Fibroblast of lung (primary cell): ENCODE data around the gene MAPK8IP3. TPM values are rescaled to one million over a fixed set of nuclear protein-coding genes. Genes with fewer than 3 reads are reported as not detected.
A peak's percentile ranks its signal among the peaks of the same experiment; 100 is the strongest.

Source experiments
- DNase-seq, 2 donors: peaks; one replicate each; pipeline versions ENCODE4 v3.0.0 to v3.0.0-alpha.2; 2010; ENCODE audit warnings: low read depth in 2 of 2
- H2AFZ ChIP-seq: 2 replicates; pipeline ENCODE4 v1.5.1; 2012; ENCODE audit warnings: low read length, control low read depth, inconsistent platforms
- H3K27ac ChIP-seq: 2 replicates; pipeline ENCODE4 v1.5.1; 2011; ENCODE audit warnings: low read length, control low read depth; ENCODE audit not compliant: insufficient read depth
- H3K27me3 ChIP-seq: 2 replicates; pipeline ENCODE4 v1.5.1; 2011; ENCODE audit warnings: mild to moderate bottlenecking, low read length; ENCODE audit not compliant: control insufficient read depth, insufficient read depth
- H3K36me3 ChIP-seq: 2 replicates; pipeline ENCODE4 v1.5.1; 2011; ENCODE audit warnings: low read length; ENCODE audit not compliant: control insufficient read depth, insufficient read depth
- H3K4me1 ChIP-seq: 2 replicates; pipeline ENCODE4 v1.5.1; 2011; ENCODE audit warnings: low read length; ENCODE audit not compliant: control insufficient read depth, insufficient read depth; ENCODE audit errors: extremely low read depth
- H3K4me2 ChIP-seq: 2 replicates; pipeline ENCODE4 v1.5.1; 2011; ENCODE audit warnings: low read length, control low read depth; ENCODE audit not compliant: insufficient read depth; ENCODE audit errors: extremely low read depth
- H3K4me3 ChIP-seq, 4 experiments: fragments of 200-600 bp in 1 of 4; sonication (generic) in 1 of 4; replicated peaks in 1 of 4; 2 replicates each; pipeline ENCODE4 v1.5.1; 2011 to 2016; ENCODE audit warnings: low read length in 4 of 4, low read depth in 3 of 4, mild to moderate bottlenecking in 3 of 4, control low read depth in 2 of 4, inconsistent platforms in 1 of 4, mixed read lengths in 1 of 4; ENCODE audit not compliant: insufficient read depth in 1 of 4; ENCODE audit errors: control extremely low read depth in 1 of 4
- H3K79me2 ChIP-seq: 2 replicates; pipeline ENCODE4 v1.5.1; 2012; ENCODE audit warnings: mild to moderate bottlenecking, low read length, inconsistent platforms; ENCODE audit not compliant: control insufficient read depth, insufficient read depth
- H3K9ac ChIP-seq: 2 replicates; pipeline ENCODE4 v1.5.1; 2011; ENCODE audit warnings: mild to moderate bottlenecking, low read length, control low read depth; ENCODE audit not compliant: insufficient read depth
- H3K9me3 ChIP-seq: 2 replicates; pipeline ENCODE4 v1.5.1; 2012; ENCODE audit warnings: low read depth, low read length; ENCODE audit not compliant: control insufficient read depth, insufficient read depth
- H4K20me1 ChIP-seq: 2 replicates; pipeline ENCODE4 v1.5.1; 2011; ENCODE audit warnings: low read length; ENCODE audit not compliant: control insufficient read depth, insufficient read depth; ENCODE audit errors: extremely low read depth
- EZH2 ChIP-seq: IDR thresholded peaks from 2 replicates; pipeline ENCODE4 v1.5.1; 2012; ENCODE audit warnings: low read length, control low read depth, mild to moderate bottlenecking; ENCODE audit errors: missing control alignments
- polyA plus RNA-seq, 2 donors: library from polyadenylated mRNA; depleted of rRNA in 1 of 2; stranded (reverse) in 1 of 2; unstranded in 1 of 2; fragments of >200 nt; gene quantifications; 2 replicates each; pipeline ENCODE4 v1.2.1, GENCODE V29; 2011 to 2012; ENCODE audit warnings: missing spikeins in 1 of 2
- total RNA-seq: library from RNA; depleted of rRNA; stranded (reverse); fragments of >200 nt; gene quantifications from 2 replicates; pipeline ENCODE4 v1.2.1, GENCODE V29; 2014
- TF ChIP-seq, protein P1 (sequence below), 2 donors: IDR thresholded peaks in 1 of 2; conservative IDR thresholded peaks in 1 of 2; 1 replicate in 1 of 2; 2 replicates in 1 of 2; pipeline ENCODE4 v1.5.1; 2011 to 2012; ENCODE audit warnings: low read length in 2 of 2, control low read depth in 1 of 2, inconsistent platforms in 1 of 2, low read depth in 1 of 2, mild to moderate bottlenecking in 1 of 2

MAPK8IP3 gene
- total and polyA plus RNA-seq, 2 donors (not counting 1 experiment from before 2014, with no cell fraction given): 9.4 to 36.3 TPM

DNA sequence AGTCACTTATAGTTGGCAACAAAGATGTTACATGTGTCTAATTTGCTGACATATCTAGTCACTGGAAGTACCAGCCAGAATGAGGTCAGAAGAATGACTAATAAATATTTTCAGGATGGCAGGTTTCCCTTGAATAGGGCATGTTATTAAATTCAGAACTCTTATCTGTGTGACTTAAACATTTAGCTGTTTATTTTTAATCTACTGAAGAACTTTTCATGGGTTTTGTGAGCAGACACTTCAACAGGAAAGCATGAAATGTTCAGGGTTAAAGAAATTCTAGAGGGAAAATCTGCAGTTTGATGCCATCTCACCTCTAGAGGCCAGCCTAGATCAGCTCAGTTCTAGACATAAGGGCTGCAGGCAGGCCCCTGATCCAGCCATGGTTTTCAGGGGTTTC, 14.7 kb upstream of the MAPK8IP3 start:
- peak; percentile 32 to 72 for DNase-seq
- Histone ChIP-seq H3K36me3 (peaks cover 9% of the 10 kb centered on the region), H3K79me2 (peaks cover 27% of the 10 kb centered on the region), H3K27me3 (no peaks in the 10 kb centered on the region), H3K9ac (no peak overlapping the region), H2AFZ (no peak overlapping the region), H3K4me1 (peaks cover 5% of the 10 kb centered on the region), H3K9me3 (no peaks in the 10 kb centered on the region), H3K4me2 (peak overlapping the region; percentile 37), H3K27ac (no peak overlapping the region), H3K4me3 (no peak overlapping the region), H4K20me1 (no peaks in the 10 kb centered on the region)
- TF ChIP-seq, protein P1, sequence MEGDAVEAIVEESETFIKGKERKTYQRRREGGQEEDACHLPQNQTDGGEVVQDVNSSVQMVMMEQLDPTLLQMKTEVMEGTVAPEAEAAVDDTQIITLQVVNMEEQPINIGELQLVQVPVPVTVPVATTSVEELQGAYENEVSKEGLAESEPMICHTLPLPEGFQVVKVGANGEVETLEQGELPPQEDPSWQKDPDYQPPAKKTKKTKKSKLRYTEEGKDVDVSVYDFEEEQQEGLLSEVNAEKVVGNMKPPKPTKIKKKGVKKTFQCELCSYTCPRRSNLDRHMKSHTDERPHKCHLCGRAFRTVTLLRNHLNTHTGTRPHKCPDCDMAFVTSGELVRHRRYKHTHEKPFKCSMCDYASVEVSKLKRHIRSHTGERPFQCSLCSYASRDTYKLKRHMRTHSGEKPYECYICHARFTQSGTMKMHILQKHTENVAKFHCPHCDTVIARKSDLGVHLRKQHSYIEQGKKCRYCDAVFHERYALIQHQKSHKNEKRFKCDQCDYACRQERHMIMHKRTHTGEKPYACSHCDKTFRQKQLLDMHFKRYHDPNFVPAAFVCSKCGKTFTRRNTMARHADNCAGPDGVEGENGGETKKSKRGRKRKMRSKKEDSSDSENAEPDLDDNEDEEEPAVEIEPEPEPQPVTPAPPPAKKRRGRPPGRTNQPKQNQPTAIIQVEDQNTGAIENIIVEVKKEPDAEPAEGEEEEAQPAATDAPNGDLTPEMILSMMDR (conservative IDR thresholded peaks at IDR 0.05 in 1 of 2, IDR thresholded peaks at IDR 0.05 in 1 of 2; ENCODE audit: low read depth in 1 of 2, low read length in 2 of 2): peak; percentile 28 to 45
- no peak for TF ChIP-seq EZH2

DNA sequence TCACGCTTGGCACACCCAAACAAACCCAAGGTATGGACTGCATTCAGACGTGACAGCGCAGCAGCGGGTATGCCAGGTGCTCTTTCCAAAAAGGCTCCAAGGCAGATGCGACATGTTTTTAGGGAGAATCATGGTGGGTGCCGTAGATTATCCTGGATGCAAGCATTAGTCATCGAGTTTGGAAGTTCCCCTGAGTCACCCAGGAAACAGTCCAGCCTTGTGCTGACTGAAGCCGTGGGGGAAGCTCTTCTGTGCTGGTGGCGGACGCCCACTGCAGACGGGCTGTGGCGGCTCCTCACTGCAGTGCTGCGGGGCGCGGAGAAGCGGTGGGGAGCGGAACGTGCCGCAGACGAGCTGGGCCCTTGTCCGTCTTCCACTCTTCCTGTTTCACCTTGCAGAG, 14.0 kb upstream of the MAPK8IP3 start:
- no peak overlapping the region for H3K27ac ChIP-seq
- H3K4me1 ChIP-seq: peaks cover 5% of the 10 kb centered on the region
- peak; percentile 45 to 95 for DNase-seq
- H2AFZ ChIP-seq: no peak overlapping the region
- no peaks in the 10 kb centered on the region for H3K9me3 ChIP-seq
- TF ChIP-seq, protein P1 (conservative IDR thresholded peaks at IDR 0.05 in 1 of 2, IDR thresholded peaks at IDR 0.05 in 1 of 2; ENCODE audit: low read depth in 1 of 2, low read length in 2 of 2): no peak
- TF ChIP-seq EZH2: no peak
- H3K36me3 ChIP-seq: peaks cover 9% of the 10 kb centered on the region
- H3K4me2 ChIP-seq: no peak overlapping the region
- H3K4me3 ChIP-seq: no peak overlapping the region
- no peaks in the 10 kb centered on the region for H3K27me3 ChIP-seq
- H3K9ac ChIP-seq: no peak overlapping the region
- peaks cover 27% of the 10 kb centered on the region for H3K79me2 ChIP-seq
- H4K20me1 ChIP-seq: no peaks in the 10 kb centered on the region

DNA sequence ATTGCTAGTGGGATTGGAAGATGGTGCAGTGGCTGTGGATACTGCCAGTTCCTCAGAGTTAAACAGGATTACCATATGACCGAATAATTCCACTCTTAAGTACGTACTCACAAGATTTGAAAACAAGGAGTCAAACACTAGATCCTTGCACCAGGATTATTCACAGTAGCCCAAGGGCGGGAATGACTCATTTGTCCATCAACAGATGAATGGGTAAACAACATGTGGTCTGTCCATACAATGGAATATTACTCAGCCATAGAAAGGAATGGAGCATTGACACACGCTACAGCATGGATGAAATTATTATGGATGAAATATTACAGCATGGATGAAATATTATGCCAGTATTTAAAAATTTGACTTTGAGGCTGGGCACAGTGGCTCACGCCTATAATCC, 9.1 kb upstream of the MAPK8IP3 start:
- no peak for DNase-seq
- no peak overlapping the region for H3K4me2 ChIP-seq
- peaks cover under 1% of the 10 kb centered on the region for H3K4me1 ChIP-seq
- H3K79me2 ChIP-seq: peaks cover 9% of the 10 kb centered on the region
- H3K9me3 ChIP-seq: no peaks in the 10 kb centered on the region
- peaks cover 15% of the 10 kb centered on the region for H3K36me3 ChIP-seq
- H3K27me3 ChIP-seq: no peaks in the 10 kb centered on the region
- H4K20me1 ChIP-seq: no peaks in the 10 kb centered on the region
- H2AFZ ChIP-seq: no peak overlapping the region
- H3K27ac ChIP-seq: no peak overlapping the region
- no peak overlapping the region for H3K4me3 ChIP-seq
- TF ChIP-seq, protein P1 (conservative IDR thresholded peaks at IDR 0.05 in 1 of 2, IDR thresholded peaks at IDR 0.05 in 1 of 2; ENCODE audit: low read depth in 1 of 2, low read length in 2 of 2): no peak
- TF ChIP-seq EZH2: no peak
- no peak overlapping the region for H3K9ac ChIP-seq
